Activated CD8-positive, alpha-beta memory T cell treated with anti-CD3 and anti-CD28 coated beads, Interleukin-2, amount 50 U/mL, for 48 hours (primary cell): Measurements from ENCODE around the gene TBC1D5.

Experiments
- DNase-seq: peaks from one replicate; pipeline ENCODE4 v3.0.0-alpha.2; 2020

TBC1D5 gene

GRCh38 chr3:17154221-17154620 lies 588.2 kb downstream of the TBC1D5 start:
- DNase-seq, result no peak

GRCh38 chr3:17153209-17153608 lies 589.2 kb downstream of the TBC1D5 start:
- no peak for DNase-seq

- DNase-seq, result peak; percentile 88
These were observed 590.6 kb downstream of the TBC1D5 start for GRCh38 chr3:17151598-17152373.

GRCh38 chr3:17149076-17149475 lies 593.4 kb downstream of the TBC1D5 start:
- DNase-seq, result no peak

- no peak for DNase-seq
These were observed 597.8 kb downstream of the TBC1D5 start for GRCh38 chr3:17144665-17144993.

GRCh38 chr3:17143893-17144664 lies 598.4 kb downstream of the TBC1D5 start:
- no peak for DNase-seq

- DNase-seq, result no peak
These were observed 599.9 kb downstream of the TBC1D5 start for GRCh38 chr3:17142516-17142915.

- no peak for DNase-seq
These were observed 600.7 kb downstream of the TBC1D5 start for GRCh38 chr3:17141699-17142098.

GRCh38 chr3:17140670-17141505 lies 601.5 kb downstream of the TBC1D5 start:
- no peak for DNase-seq

- DNase-seq, result peak; percentile 32
These were observed 604.0 kb downstream of the TBC1D5 start for GRCh38 chr3:17138246-17139039.

GRCh38 chr3:17137321-17137826 lies 605.1 kb downstream of the TBC1D5 start:
- DNase-seq, result peak; percentile 29

GRCh38 chr3:17136136-17136721 lies 606.2 kb downstream of the TBC1D5 start:
- peak; percentile 23 for DNase-seq

- peak; percentile 18 for DNase-seq
These were observed 606.7 kb downstream of the TBC1D5 start for GRCh38 chr3:17135696-17136095.

GRCh38 chr3:17133632-17134545 lies 608.5 kb downstream of the TBC1D5 start:
- DNase-seq, result peak; percentile 40

- DNase-seq, result peak; percentile 23
These were observed 609.9 kb downstream of the TBC1D5 start for GRCh38 chr3:17132286-17133115.

- peak; percentile 25 for DNase-seq
These were observed 611.5 kb downstream of the TBC1D5 start for GRCh38 chr3:17130956-17131355.

- DNase-seq, result peak; percentile 15
These were observed 612.9 kb downstream of the TBC1D5 start for GRCh38 chr3:17129556-17129955.

- DNase-seq, result peak; percentile 32
These were observed 613.8 kb downstream of the TBC1D5 start for GRCh38 chr3:17128671-17129070.

- peak; percentile 22 for DNase-seq
These were observed 616.5 kb downstream of the TBC1D5 start for GRCh38 chr3:17125738-17126442.
